ENCODE measurements around the gene C12orf43. TPM values are rescaled to one million over a fixed set of nuclear protein-coding genes. Genes with fewer than 3 reads are reported as not detected.

C12orf43 gene
- total and polyA plus RNA-seq, 2 donors from 2014 or later: 10.3 to 15.6 TPM

GRCh38 chr12:120962532-120963020, 53.7 kb downstream of the C12orf43 start:
- no peak for TF ChIP-seq CTCF (IDR thresholded peaks at IDR 0.05; ENCODE audit: borderline replicate concordance, extremely low read depth, insufficient read depth)
- FAIRE-seq (no peak), DNase-seq (no peak)
- peaks cover 0 to 12% (median 7%) of the 10 kb centered on the region in 3 donors for H3K4me1 ChIP-seq (ENCODE audit: control insufficient read depth in 2 of 3, insufficient read depth in 2 of 3, low read depth in 1 of 3, low read length in 3 of 3)
- H3K36me3 ChIP-seq (ENCODE audit: control insufficient read depth in 2 of 3, insufficient read depth in 3 of 3, low read length in 3 of 3): no peaks in the 10 kb centered on the region
- no peaks in the 10 kb centered on the region for H3K27me3 ChIP-seq (ENCODE audit: control insufficient read depth, insufficient read depth, low read length)
- intact Hi-C loops (cut with DNase I): no loop called here
- H3K9ac ChIP-seq (ENCODE audit: low read length in 3 of 3): no peak overlapping the region
- no peaks in the 10 kb centered on the region for H3K9me3 ChIP-seq (ENCODE audit: control insufficient read depth in 2 of 3, insufficient read depth in 1 of 3, low read length in 3 of 3)
- H3K27ac ChIP-seq (ENCODE audit: low read depth in 2 of 2, low read length in 2 of 2): peak overlapping the region; percentile 40 to 69
- no peak overlapping the region for H3K4me3 ChIP-seq (ENCODE audit: low read length in 3 of 3)

- intact Hi-C loops (cut with DNase I): no loop called here
- Histone ChIP-seq H3K36me3 (ENCODE audit: control insufficient read depth in 2 of 3, insufficient read depth in 3 of 3, low read length in 3 of 3) (no peaks in the 10 kb centered on the region), H3K4me1 (ENCODE audit: control insufficient read depth in 2 of 3, insufficient read depth in 2 of 3, low read depth in 1 of 3, low read length in 3 of 3) (peaks cover 0 to 12% (median 7%) of the 10 kb centered on the region in 3 donors), H3K9ac (ENCODE audit: low read length in 3 of 3) (no peak overlapping the region), H3K9me3 (ENCODE audit: control insufficient read depth in 2 of 3, insufficient read depth in 1 of 3, low read length in 3 of 3) (no peaks in the 10 kb centered on the region), H3K27ac (ENCODE audit: low read depth in 2 of 2, low read length in 2 of 2) (peak overlapping the region; percentile 40 to 69), H3K4me3 (ENCODE audit: low read length in 3 of 3) (no peak overlapping the region), H3K27me3 (ENCODE audit: control insufficient read depth, insufficient read depth, low read length) (no peaks in the 10 kb centered on the region)
- FAIRE-seq (no peak), DNase-seq (peak in 4 of 5 donors; percentile 65 to 85 (median 78))
- TF ChIP-seq CTCF (IDR thresholded peaks at IDR 0.05; ENCODE audit: borderline replicate concordance, extremely low read depth, insufficient read depth): no peak
These were observed 54.4 kb downstream of the C12orf43 start for GRCh38 chr12:120961604-120962531.

- no peaks in the 10 kb centered on the region for H3K36me3 ChIP-seq (ENCODE audit: control insufficient read depth in 2 of 3, insufficient read depth in 3 of 3, low read length in 3 of 3)
- no peak overlapping the region for H3K9ac ChIP-seq (ENCODE audit: low read length in 3 of 3)
- H3K9me3 ChIP-seq (ENCODE audit: control insufficient read depth in 2 of 3, insufficient read depth in 1 of 3, low read length in 3 of 3): no peaks in the 10 kb centered on the region
- no peaks in the 10 kb centered on the region for H3K27me3 ChIP-seq (ENCODE audit: control insufficient read depth, insufficient read depth, low read length)
- no peak for TF ChIP-seq CTCF (IDR thresholded peaks at IDR 0.05; ENCODE audit: borderline replicate concordance, extremely low read depth, insufficient read depth)
- peaks cover 0 to 12% (median 7%) of the 10 kb centered on the region in 3 donors for H3K4me1 ChIP-seq (ENCODE audit: control insufficient read depth in 2 of 3, insufficient read depth in 2 of 3, low read depth in 1 of 3, low read length in 3 of 3)
- intact Hi-C loops (cut with DNase I): no loop called here
- H3K27ac ChIP-seq (ENCODE audit: low read depth in 2 of 2, low read length in 2 of 2): peak overlapping the region; percentile 53 to 77
- DNase-seq (no peak), FAIRE-seq (no peak)
- H3K4me3 ChIP-seq (ENCODE audit: low read length in 3 of 3): no peak overlapping the region
These were observed 55.6 kb downstream of the C12orf43 start for GRCh38 chr12:120960657-120961056.

Measured in kidney (tissue), 14 donors.